Kidney epithelial cell (primary cell): ENCODE measurements around the gene TECPR2. TPM values are rescaled to one million over a fixed set of nuclear protein-coding genes. Genes with fewer than 3 reads are reported as not detected.

ENCODE experiments used
- DNase-seq: peaks from one replicate; pipeline ENCODE4 v3.0.0-alpha.2; 2010; ENCODE audit warnings: low read depth
- H3K27me3 ChIP-seq: 2 replicates; pipeline ENCODE4 v1.6.0; 2011; ENCODE audit warnings: low read length; ENCODE audit not compliant: control insufficient read depth, insufficient read depth
- H3K36me3 ChIP-seq: 2 replicates; pipeline ENCODE4 v1.5.1; 2011; ENCODE audit warnings: low read length; ENCODE audit not compliant: control insufficient read depth, insufficient read depth
- H3K4me3 ChIP-seq: 2 replicates; pipeline ENCODE4 v1.5.1; 2011; ENCODE audit warnings: low read depth, mild to moderate bottlenecking, control low read depth, low read length
- total RNA-seq: library from RNA; depleted of rRNA; stranded (reverse); fragments of >200 nt; gene quantifications from 2 replicates; pipeline ENCODE4 v1.2.3, GENCODE V29; 2015
- TF ChIP-seq, protein P1 (sequence below): IDR thresholded peaks from 2 replicates; pipeline ENCODE4 v1.5.1; 2011; ENCODE audit warnings: mild to moderate bottlenecking, moderate library complexity, low read length, control low read depth, inconsistent platforms; ENCODE audit not compliant: insufficient read depth, poor library complexity, severe bottlenecking

The TECPR2 gene
- total RNA-seq, 1 donor from 2014 or later, result 16.6 TPM

DNA sequence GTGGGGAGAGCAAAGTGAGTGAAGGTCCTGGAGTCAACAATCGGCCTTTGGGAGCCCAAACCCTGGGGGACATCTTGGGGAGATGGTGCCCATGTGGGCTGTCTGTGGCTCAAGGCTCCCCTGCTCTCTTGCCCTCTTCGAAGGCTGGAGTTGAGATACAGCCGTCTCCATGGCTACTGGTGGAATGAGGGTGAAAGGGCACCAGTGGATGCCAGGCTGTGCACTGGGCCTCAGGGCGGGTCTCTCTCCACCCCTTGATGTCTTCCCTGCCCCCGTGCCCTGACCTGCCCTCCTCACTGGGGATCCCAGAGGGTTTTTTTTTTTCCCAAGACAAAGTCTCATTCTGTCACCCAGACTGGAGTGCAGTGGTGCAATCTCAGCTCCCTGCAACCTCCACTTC is 148.8 kb downstream of the TECPR2 start:
- TF ChIP-seq, protein P1, sequence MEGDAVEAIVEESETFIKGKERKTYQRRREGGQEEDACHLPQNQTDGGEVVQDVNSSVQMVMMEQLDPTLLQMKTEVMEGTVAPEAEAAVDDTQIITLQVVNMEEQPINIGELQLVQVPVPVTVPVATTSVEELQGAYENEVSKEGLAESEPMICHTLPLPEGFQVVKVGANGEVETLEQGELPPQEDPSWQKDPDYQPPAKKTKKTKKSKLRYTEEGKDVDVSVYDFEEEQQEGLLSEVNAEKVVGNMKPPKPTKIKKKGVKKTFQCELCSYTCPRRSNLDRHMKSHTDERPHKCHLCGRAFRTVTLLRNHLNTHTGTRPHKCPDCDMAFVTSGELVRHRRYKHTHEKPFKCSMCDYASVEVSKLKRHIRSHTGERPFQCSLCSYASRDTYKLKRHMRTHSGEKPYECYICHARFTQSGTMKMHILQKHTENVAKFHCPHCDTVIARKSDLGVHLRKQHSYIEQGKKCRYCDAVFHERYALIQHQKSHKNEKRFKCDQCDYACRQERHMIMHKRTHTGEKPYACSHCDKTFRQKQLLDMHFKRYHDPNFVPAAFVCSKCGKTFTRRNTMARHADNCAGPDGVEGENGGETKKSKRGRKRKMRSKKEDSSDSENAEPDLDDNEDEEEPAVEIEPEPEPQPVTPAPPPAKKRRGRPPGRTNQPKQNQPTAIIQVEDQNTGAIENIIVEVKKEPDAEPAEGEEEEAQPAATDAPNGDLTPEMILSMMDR, result no peak
- H3K36me3 ChIP-seq, result no peaks in the 10 kb centered on the region
- no peak overlapping the region for H3K4me3 ChIP-seq
- DNase-seq, result no peak
- H3K27me3 ChIP-seq, result peaks cover 1% of the 10 kb centered on the region

DNA sequence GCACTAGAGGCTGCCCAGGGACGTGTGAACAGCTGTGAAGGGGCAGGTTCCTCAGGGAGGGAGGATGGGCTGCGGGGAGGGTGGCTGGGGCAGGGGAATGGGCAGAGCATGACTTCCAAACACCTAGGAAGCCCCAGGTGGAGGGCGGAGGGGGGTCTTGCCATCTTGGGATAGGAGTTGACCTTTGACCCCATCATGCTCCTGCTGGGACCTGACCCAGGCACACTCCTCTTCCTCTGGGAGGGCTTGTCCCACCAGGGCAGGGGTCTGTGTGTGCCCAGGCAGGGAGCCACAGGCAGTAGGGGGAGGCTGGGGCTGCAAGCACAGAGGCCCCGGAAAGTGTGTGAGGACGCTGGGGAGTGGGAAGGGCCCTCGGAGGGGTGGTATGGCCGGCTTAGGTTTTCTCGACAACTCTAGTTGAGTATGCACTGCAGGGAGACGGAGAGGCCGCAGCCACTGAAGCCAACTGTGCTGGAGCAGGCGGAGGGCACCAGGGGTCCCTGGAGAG is 150.1 kb downstream of the TECPR2 start:
- H3K27me3 ChIP-seq, result peaks cover 7% of the 10 kb centered on the region
- no peak overlapping the region for H3K4me3 ChIP-seq
- DNase-seq, result no peak
- no peaks in the 10 kb centered on the region for H3K36me3 ChIP-seq
- TF ChIP-seq, protein P1, result no peak

DNA sequence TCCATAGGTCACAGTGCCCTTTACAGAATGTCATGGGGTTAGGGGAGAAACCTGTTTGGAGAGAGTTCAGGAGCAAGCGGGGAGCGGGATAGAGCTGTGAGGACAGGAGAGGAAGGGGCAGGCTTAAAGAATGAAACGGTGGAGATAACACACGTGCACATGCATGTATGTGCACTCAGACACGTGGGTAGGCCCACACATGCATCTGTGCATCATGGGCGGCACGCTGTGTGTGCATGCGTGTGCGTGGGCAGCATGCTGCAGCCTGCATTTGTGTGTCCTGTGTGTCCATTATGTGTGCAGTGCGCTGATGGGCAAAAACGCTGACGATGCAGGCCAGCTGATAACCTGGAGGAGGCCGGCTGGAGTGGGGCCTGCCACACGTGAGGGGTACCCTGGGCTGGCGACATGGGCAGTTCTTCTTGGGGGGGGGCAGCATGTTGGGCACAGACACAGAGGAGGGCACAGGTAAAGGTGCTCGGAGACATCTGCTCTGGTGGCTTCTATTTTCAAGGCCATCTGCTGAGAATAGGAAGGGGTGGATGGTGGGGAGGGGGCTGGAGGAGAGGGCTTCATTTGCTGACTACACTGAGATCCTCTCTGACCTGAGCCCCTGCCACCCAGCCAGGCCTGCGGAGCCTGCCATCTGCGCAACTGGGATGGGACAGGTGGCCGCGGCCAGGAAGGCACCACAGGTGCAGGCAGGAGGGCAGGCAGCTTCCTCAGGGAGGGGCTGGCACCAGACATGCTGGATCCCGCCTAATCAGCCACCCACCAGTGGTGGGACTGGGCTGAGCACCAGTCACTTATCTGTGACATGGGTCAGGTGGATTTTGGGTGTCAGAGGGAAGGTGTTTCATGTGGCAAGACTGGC is 151.4 kb downstream of the TECPR2 start:
- Histone ChIP-seq H3K27me3 (peaks cover 7% of the 10 kb centered on the region), H3K36me3 (no peaks in the 10 kb centered on the region), H3K4me3 (no peak overlapping the region)
- TF ChIP-seq, protein P1, result no peak
- DNase-seq, result no peak

DNA sequence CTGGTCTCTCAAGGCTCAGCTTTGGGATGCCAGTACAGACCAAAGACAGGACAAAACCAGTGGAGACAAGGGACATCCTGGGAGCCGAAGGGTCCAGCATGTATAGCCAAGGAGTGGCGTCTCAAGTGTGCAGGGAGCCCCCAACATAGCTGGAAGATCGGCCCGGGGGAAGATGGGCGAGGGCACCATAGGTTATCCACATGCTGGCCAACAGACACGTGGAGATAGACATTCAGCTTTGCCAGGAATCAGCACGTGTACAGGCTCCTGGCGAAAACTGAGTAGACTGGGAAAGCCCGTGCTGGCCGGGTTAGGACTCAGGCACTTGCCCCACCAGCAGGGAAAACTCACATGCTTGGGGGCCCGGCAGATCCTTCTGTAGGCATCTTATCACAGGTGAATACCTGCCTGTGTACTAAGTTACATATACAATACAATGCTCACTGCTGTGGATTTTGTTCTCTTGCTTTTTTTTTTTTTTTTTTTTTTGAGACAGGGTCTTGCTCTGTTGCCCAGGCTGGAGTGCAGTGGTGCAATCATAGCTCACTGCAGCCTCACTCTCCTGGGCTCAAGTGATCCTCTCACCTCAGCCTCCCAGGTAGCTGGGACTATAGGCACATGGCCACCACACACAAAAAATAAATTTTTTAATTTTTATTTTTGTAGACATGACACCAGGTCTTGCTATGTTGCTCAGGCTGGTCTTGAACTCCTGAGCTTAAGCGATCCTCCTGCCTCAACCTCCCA is 152.4 kb downstream of the TECPR2 start:
- DNase-seq, result no peak
- TF ChIP-seq, protein P1, result no peak
- peaks cover 7% of the 10 kb centered on the region for H3K27me3 ChIP-seq
- H3K36me3 ChIP-seq, result no peaks in the 10 kb centered on the region
- H3K4me3 ChIP-seq, result no peak overlapping the region

DNA sequence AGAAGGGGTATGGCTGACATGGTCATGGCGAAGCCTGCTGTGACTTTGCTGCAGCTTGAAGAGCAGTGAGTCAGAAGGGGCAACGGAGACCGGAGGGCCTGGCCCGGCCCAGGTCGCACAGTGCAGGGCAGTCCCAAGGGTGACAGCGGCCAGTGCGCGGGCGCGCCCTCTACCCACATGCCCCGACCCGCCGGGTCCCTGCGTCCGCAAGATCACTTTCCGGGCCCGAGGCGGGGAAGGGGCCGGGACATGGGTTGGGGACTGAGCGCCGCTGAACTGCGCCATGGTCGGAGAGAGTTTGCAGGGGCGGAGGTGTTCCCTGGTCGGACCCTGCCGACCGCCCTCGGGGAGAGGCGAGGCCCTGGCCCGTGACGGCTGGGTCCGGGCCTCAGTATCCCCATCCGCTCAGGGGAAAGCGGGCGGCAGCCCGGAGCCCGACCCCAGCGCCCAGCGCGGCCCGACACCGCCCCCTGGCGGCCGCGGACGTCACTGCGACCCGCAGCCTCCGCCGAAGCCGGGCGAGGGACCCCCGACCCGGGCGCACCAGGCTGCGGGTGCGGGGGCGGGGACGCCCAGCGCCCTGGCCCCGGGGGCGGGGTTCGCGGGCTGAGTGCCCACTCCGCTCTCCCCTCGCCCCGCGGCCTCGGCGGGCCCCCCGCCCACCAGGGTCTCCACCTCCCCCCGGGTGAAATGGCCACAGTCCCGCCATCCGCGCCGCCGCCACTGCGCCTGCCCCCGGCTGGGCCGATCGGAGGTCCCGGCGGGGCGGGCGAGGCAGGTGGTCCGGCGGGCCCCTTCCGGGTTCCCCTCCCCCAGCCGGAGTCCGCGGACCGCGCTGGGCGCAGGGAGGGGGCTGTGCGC is 154.0 kb downstream of the TECPR2 start:
- TF ChIP-seq, protein P1, result no peak
- no peak for DNase-seq
- Histone ChIP-seq H3K4me3 (peak overlapping the region; percentile 55), H3K27me3 (peaks cover 7% of the 10 kb centered on the region), H3K36me3 (no peaks in the 10 kb centered on the region)
